Nephron progenitor cell (in vitro differentiated cells): ENCODE measurements around the gene NTM.

Source experiments
- DNase-seq: peaks from one replicate; pipeline ENCODE4 v3.0.0; 2021
- H3K27ac Mint-ChIP-seq: 2 replicates; pipeline ENCODE4 v1.8.0; 2021; ENCODE audit warnings: mild to moderate bottlenecking, moderate library complexity, mixed read lengths
- H3K27me3 Mint-ChIP-seq: 2 replicates; pipeline ENCODE4 v1.8.0; 2021; ENCODE audit warnings: mild to moderate bottlenecking, low read depth, mixed read lengths; ENCODE audit not compliant: poor library complexity
- H3K36me3 Mint-ChIP-seq: 2 replicates; pipeline ENCODE4 v1.8.0; 2021; ENCODE audit warnings: low read depth, mixed read lengths
- H3K4me1 Mint-ChIP-seq: 2 replicates; pipeline ENCODE4 v1.8.0; 2021; ENCODE audit warnings: mixed read lengths
- H3K4me3 Mint-ChIP-seq: 2 replicates; pipeline ENCODE4 v1.8.0; 2021; ENCODE audit warnings: mild to moderate bottlenecking, moderate library complexity, mixed read lengths
- H3K9me3 Mint-ChIP-seq: 2 replicates; pipeline ENCODE4 v1.8.0; 2021; ENCODE audit warnings: mild to moderate bottlenecking, moderate library complexity, mixed read lengths
- CTCF ChIP-seq: fragments of 200-600 bp; sonication (generic); IDR thresholded peaks from 2 replicates; pipeline ENCODE4 v1.5.0; 2021; ENCODE audit warnings: antibody characterized with exemption

NTM gene

GRCh38 chr11:131514062-131514461 is 143.6 kb downstream of the NTM start:
- no peak overlapping the region for H3K27ac Mint-ChIP-seq
- peaks cover 5% of the 10 kb centered on the region for H3K9me3 Mint-ChIP-seq
- no peak overlapping the region for H3K4me3 Mint-ChIP-seq
- no peak for DNase-seq
- no peak for TF ChIP-seq CTCF
- H3K27me3 Mint-ChIP-seq = peaks cover 5% of the 10 kb centered on the region
- peaks cover 30% of the 10 kb centered on the region for H3K4me1 Mint-ChIP-seq
- H3K36me3 Mint-ChIP-seq = peaks cover 4% of the 10 kb centered on the region

GRCh38 chr11:131518305-131518838 is 148.0 kb downstream of the NTM start:
- H3K27ac Mint-ChIP-seq = no peak overlapping the region
- no peaks in the 10 kb centered on the region for H3K9me3 Mint-ChIP-seq
- TF ChIP-seq CTCF = no peak
- DNase-seq = no peak
- no peaks in the 10 kb centered on the region for H3K36me3 Mint-ChIP-seq
- no peak overlapping the region for H3K4me3 Mint-ChIP-seq
- peaks cover 32% of the 10 kb centered on the region for H3K4me1 Mint-ChIP-seq
- H3K27me3 Mint-ChIP-seq = peaks cover 9% of the 10 kb centered on the region

GRCh38 chr11:131522851-131523250 is 152.4 kb downstream of the NTM start:
- Mint-ChIP-seq H3K4me3 (no peak overlapping the region), H3K4me1 (peaks cover 49% of the 10 kb centered on the region), H3K27me3 (peaks cover 3% of the 10 kb centered on the region), H3K36me3 (no peaks in the 10 kb centered on the region), H3K9me3 (no peaks in the 10 kb centered on the region), H3K27ac (no peak overlapping the region)
- no peak for DNase-seq
- no peak for TF ChIP-seq CTCF

GRCh38 chr11:131530407-131530806 is 160.0 kb downstream of the NTM start:
- H3K36me3 Mint-ChIP-seq = no peaks in the 10 kb centered on the region
- no peak for DNase-seq
- peaks cover 66% of the 10 kb centered on the region for H3K4me1 Mint-ChIP-seq
- no peak for TF ChIP-seq CTCF
- no peak overlapping the region for H3K27ac Mint-ChIP-seq
- H3K9me3 Mint-ChIP-seq = no peaks in the 10 kb centered on the region
- H3K27me3 Mint-ChIP-seq = peaks cover 3% of the 10 kb centered on the region
- no peak overlapping the region for H3K4me3 Mint-ChIP-seq

- TF ChIP-seq CTCF = no peak
- Mint-ChIP-seq H3K36me3 (no peaks in the 10 kb centered on the region), H3K27me3 (peaks cover 3% of the 10 kb centered on the region), H3K27ac (peak overlapping the region; percentile 81), H3K9me3 (no peaks in the 10 kb centered on the region), H3K4me1 (peaks cover 70% of the 10 kb centered on the region), H3K4me3 (no peak overlapping the region)
- peak; percentile 25 for DNase-seq
Observed at GRCh38 chr11:131533149-131533548, 162.7 kb downstream of the NTM start.

- no peak for TF ChIP-seq CTCF
- Mint-ChIP-seq H3K27ac (no peak overlapping the region), H3K4me3 (no peak overlapping the region), H3K9me3 (no peaks in the 10 kb centered on the region), H3K27me3 (peaks cover 3% of the 10 kb centered on the region), H3K4me1 (peaks cover 76% of the 10 kb centered on the region), H3K36me3 (no peaks in the 10 kb centered on the region)
- no peak for DNase-seq
Observed at GRCh38 chr11:131533998-131534397, 163.6 kb downstream of the NTM start.
